Right lobe of liver (tissue), 6 donors: ENCODE data around the gene CD69. TPM values are rescaled to one million over a fixed set of nuclear protein-coding genes. Genes with fewer than 3 reads are reported as not detected.
A peak's percentile ranks its signal among the peaks of the same experiment; 100 is the strongest.

Experiments used
- ATAC-seq, 4 donors: fragments of 200-7000 bp; cut with Tn5 transposase; one replicate each; pipeline ENCODE4 v1.9.1; 2020; ENCODE audit warnings: mild to moderate bottlenecking in 4 of 4, moderate library complexity in 4 of 4
- DNase-seq, 3 donors: peaks; one replicate each; pipeline ENCODE4 v3.0.0-alpha.2; 2020
- H3K27ac ChIP-seq, 3 donors: fragments of 200-600 bp; one replicate each; pipeline ENCODE4 v1.8.0; 2022
- H3K27me3 ChIP-seq, 2 donors: fragments of 200-600 bp; one replicate each; pipeline ENCODE4 v1.8.0; 2022
- H3K36me3 ChIP-seq, 4 donors: fragments of 200-600 bp; sonication (generic) in 1 of 4; one replicate each; pipeline versions ENCODE4 v1.5.1 to v1.8.0; 2017 to 2022; ENCODE audit warnings: control low read depth in 1 of 4
- H3K4me1 ChIP-seq, 4 donors: fragments of 200-600 bp; sonication (generic) in 1 of 4; one replicate each; pipeline versions ENCODE4 v1.5.1 to v1.8.0; 2017 to 2022; ENCODE audit warnings: control low read depth in 1 of 4
- H3K4me3 ChIP-seq, 3 donors: fragments of 200-600 bp; one replicate each; pipeline ENCODE4 v1.8.0; 2022
- H3K9me3 ChIP-seq, 4 donors: fragments of 200-600 bp; sonication (generic) in 1 of 4; one replicate each; pipeline versions ENCODE4 v1.5.1 to v1.8.0; 2017 to 2022; ENCODE audit warnings: control low read depth in 1 of 4
- CTCF ChIP-seq, 4 donors: fragments of 200-600 bp in 3 of 4; fragments of 450-650 bp in 1 of 4; IDR thresholded peaks; one replicate each; pipeline versions ENCODE4 v1.5.1 to v1.8.0; 2016 to 2022; ENCODE audit warnings: antibody characterized with exemption in 4 of 4, mild to moderate bottlenecking in 2 of 4
- POLR2A ChIP-seq: fragments of 450-650 bp; IDR thresholded peaks from one replicate; pipeline ENCODE4 v1.6.1; 2017; ENCODE audit warnings: antibody characterized with exemption, mild to moderate bottlenecking
- WGBS: methylation state at CpG from one replicate; pipeline ENCODE4 v1.1.6; 2018; ENCODE audit warnings: low coverage, low lambda C conversion rate; ENCODE audit not compliant: insufficient coverage; ENCODE audit errors: missing lambda C conversion rate; 5-methylcytosine and 5-hydroxymethylcytosine counted together
- intact Hi-C, 2 donors: fragments of 100-400 bp; cut with DNase I; formaldehyde crosslinking; loops; one replicate each; pipeline versions ENCODE4 v1.11.2 to v1.14.1; 2022
- total RNA-seq, 6 experiments: library from RNA; depleted of rRNA in 2 of 6; stranded (reverse); fragments of >200 nt in 2 of 6; fragmentation: NEBNext Ultra II Directional in 3 of 6; extraction: Animal tissue kit (Norgen Biotek cat#: 25700) in 3 of 6; gene quantifications; one replicate each; pipeline versions ENCODE4 v1.1.0 to v1.2.4, GENCODE V29; 2016 to 2023
- donor health status: DM: no; HTN: yes; CAD: no.
- donor health status: DM: no; HTN: no; CAD: no.
- donor health status: DM: no; HTN: no; CAD: no.
- donor health status: DM: no; HTN: yes; CAD: no.
- donor health status: DM: no; HTN: yes; CAD: no.

CD69 gene
- total RNA-seq, 6 experiments from 2014 or later: 0.26 to 2.3 (median 1.0) TPM

GRCh38 chr12:9779209-9779608 lies 18.5 kb upstream of the CD69 start:
- DNase-seq (no peak), ATAC-seq (no peak)
- Histone ChIP-seq H3K27me3 (no peaks in the 10 kb centered on the region), H3K9me3 (no peaks in the 10 kb centered on the region), H3K36me3 (no peaks in the 10 kb centered on the region), H3K4me1 (no peaks in the 10 kb centered on the region), H3K4me3 (no peak overlapping the region), H3K27ac (no peak overlapping the region)
- intact Hi-C loops: no loop called here
- WGBS: 75% methylated on average over 3 of the region's 4 CpGs
- no peak for TF ChIP-seq CTCF (IDR thresholded peaks at IDR 0.05)
- no peak for TF ChIP-seq POLR2A

DNA sequence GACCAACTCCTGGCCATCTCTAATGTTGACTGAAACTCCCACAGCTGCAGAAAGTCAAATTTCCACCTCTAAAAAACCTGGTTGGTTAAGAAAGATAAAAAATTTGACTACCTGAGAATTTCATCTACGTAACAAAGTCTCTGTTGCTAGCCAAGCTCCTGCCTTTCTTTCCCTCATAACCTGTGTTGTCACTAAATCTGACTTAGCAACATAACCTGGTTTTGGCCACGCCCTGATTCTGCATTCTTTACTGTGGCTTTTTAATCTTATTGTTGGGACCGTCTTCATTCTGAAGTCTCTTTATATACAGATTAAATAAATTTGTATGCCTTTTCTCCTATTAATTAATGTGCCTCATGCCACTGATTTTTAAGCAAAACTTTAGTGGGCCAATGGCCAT lies 16.1 kb upstream of the CD69 start:
- Histone ChIP-seq H3K9me3 (no peaks in the 10 kb centered on the region), H3K4me1 (no peaks in the 10 kb centered on the region), H3K27ac (no peak overlapping the region), H3K4me3 (no peak overlapping the region), H3K36me3 (no peaks in the 10 kb centered on the region), H3K27me3 (no peaks in the 10 kb centered on the region)
- WGBS: 81% methylated on average over 3 of the region's 3 CpGs
- TF ChIP-seq CTCF (IDR thresholded peaks at IDR 0.05) (no peak), POLR2A (no peak)
- intact Hi-C loops: no loop called here
- no peak for DNase-seq
- ATAC-seq: no peak

DNA sequence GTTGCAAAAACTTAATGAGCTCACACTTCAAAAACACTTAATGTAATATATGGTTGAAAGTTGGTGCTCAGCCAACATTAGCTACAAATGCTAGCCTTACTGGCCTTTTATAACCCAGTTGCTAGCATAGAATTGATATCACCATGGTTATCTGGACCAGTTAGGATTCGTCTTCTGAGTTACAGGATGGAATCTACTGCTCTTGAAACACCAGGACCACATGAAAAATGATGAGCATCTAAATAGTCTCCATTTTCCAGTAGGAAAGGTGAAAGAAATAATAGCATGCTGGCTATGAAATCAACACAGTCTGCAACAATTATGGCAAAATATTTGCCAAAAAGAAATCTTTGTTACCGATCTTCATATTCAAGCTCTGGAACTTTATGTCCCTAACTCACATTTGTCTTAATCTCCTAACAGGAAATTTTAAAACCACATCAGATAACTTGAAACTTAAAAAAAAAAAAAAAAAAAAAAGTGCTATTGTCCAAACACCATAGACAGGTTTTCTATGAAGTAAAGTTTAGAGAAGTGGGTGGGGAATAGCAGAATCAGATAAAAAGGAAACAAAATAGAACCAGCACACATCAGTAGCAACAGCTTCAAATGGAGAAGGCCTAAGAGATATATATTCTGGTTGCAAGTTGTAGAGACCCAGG lies 12.6 kb upstream of the CD69 start:
- Histone ChIP-seq H3K9me3 (no peaks in the 10 kb centered on the region), H3K27ac (no peak overlapping the region), H3K27me3 (no peaks in the 10 kb centered on the region), H3K36me3 (no peaks in the 10 kb centered on the region), H3K4me1 (no peaks in the 10 kb centered on the region), H3K4me3 (no peak overlapping the region)
- DNase-seq (no peak), ATAC-seq (no peak)
- TF ChIP-seq POLR2A: no peak
- TF ChIP-seq CTCF (IDR thresholded peaks at IDR 0.05): no peak
- intact Hi-C loops: no loop called here
- 50% methylated on average over 2 of the region's 2 CpGs for WGBS

DNA sequence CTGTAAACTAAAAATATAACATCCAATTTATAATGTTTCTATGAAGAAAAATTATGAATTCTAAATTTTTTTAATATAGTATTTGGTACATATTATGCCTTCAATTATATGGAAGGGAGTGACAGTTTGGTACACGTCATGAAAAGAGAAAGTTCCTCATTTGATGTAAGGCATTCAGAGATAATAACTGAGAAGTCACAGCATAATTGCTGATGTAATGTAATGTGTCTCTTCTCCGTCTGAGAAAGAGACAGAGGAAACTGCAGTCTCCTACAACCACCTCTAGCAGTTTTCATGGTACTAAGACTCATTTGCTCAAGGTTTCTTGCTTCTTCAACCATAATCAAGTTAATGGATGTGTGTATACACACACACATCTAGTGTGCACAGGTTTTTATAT lies 2.3 kb upstream of the CD69 start:
- Histone ChIP-seq H3K27me3 (no peaks in the 10 kb centered on the region), H3K4me1 (no peaks in the 10 kb centered on the region), H3K36me3 (no peaks in the 10 kb centered on the region), H3K9me3 (no peaks in the 10 kb centered on the region), H3K4me3 (no peak overlapping the region), H3K27ac (no peak overlapping the region)
- ATAC-seq: peak in 3 of 4 donors; percentile 9 to 19 (median 19)
- no peak for DNase-seq
- 21% methylated on average over 2 of the region's 2 CpGs for WGBS
- intact Hi-C loops: no loop called here
- TF ChIP-seq POLR2A (no peak), CTCF (IDR thresholded peaks at IDR 0.05) (no peak)

DNA sequence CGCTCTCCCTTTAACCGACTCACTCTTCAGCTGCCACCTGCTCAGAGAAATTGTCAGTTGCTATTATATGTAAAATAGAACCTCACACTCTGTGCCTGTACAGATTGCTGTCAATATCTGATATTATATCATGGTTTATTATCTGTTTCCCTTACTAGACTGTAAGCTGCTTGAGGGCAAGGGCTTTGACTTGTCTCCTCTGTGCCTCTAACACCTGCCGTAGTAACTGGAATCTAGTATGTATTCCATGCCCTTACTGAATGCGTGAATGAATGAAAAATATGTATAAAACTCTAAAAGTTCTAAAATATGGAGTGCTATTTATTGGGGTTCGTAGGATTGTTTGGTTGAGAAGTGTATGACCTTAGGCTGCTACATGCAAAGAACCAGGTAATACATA lies 1.7 kb upstream of the CD69 start:
- Histone ChIP-seq H3K4me3 (no peak overlapping the region), H3K27ac (no peak overlapping the region), H3K4me1 (no peaks in the 10 kb centered on the region), H3K9me3 (no peaks in the 10 kb centered on the region), H3K27me3 (no peaks in the 10 kb centered on the region), H3K36me3 (no peaks in the 10 kb centered on the region)
- DNase-seq (no peak), ATAC-seq (no peak)
- intact Hi-C loops: no loop called here
- WGBS: 93% methylated on average over 5 of the region's 5 CpGs
- TF ChIP-seq POLR2A (no peak), CTCF (IDR thresholded peaks at IDR 0.05) (no peak)
